Activated B cell treated with CpG ODN at 0.5 μM for 24 hours (primary cell): ENCODE measurements around the gene NOP9. TPM values are rescaled to one million over a fixed set of nuclear protein-coding genes. Genes with fewer than 3 reads are reported as not detected.

Source experiments
- ATAC-seq: fragments of 200-7000 bp; cut with Tn5 transposase; one replicate; pipeline ENCODE4 v1.10.0; 2021; ENCODE audit warnings: low read depth, mild to moderate bottlenecking, moderate library complexity
- CTCF ChIA-PET: fragments of 350-600 bp; sonication (Branson Sonifier 250); formaldehyde crosslinking; loops from one replicate; lab custom pipeline; 2021; ENCODE audit warnings: antibody characterized with exemption; lab: Charles Lee
- POLR2A ChIA-PET: fragments of 350-600 bp; sonication (Branson Sonifier 250); formaldehyde crosslinking; loops from one replicate; lab custom pipeline; 2021; ENCODE audit warnings: antibody characterized with exemption; lab: Charles Lee
- DNase-seq: peaks from one replicate; pipeline ENCODE4 v3.0.0; 2022
- H3K27ac Mint-ChIP-seq: one replicate; pipeline ENCODE4 v1.8.0; 2020; ENCODE audit warnings: mixed read lengths
- H3K27me3 Mint-ChIP-seq: one replicate; pipeline ENCODE4 v1.8.0; 2021; ENCODE audit warnings: mixed read lengths
- H3K36me3 Mint-ChIP-seq: one replicate; pipeline ENCODE4 v1.8.0; 2021; ENCODE audit warnings: low read depth, mixed read lengths
- H3K4me1 Mint-ChIP-seq: one replicate; pipeline ENCODE4 v1.8.0; 2021; ENCODE audit warnings: mixed read lengths
- H3K4me3 Mint-ChIP-seq: one replicate; pipeline ENCODE4 v1.8.0; 2020; ENCODE audit warnings: mild to moderate bottlenecking, mixed read lengths
- H3K9me3 Mint-ChIP-seq: one replicate; pipeline ENCODE4 v1.8.0; 2020; ENCODE audit warnings: mixed read lengths
- CTCF ChIP-seq: fragments of 200-600 bp; IDR thresholded peaks from one replicate; pipeline ENCODE4 v1.8.0; 2022; ENCODE audit warnings: antibody characterized with exemption, mild to moderate bottlenecking
- intact Hi-C: fragments of 100-400 bp; cut with micrococcal nuclease; formaldehyde crosslinking; loops from one replicate; pipeline ENCODE4 v1.15.1; 2024
- total RNA-seq: library from RNA; stranded (reverse); gene quantifications from 2 replicates; pipeline ENCODE4 v1.2.3, GENCODE V29; 2022

The NOP9 gene
- total RNA-seq, 1 donor from 2014 or later, result 36.4 TPM

GRCh38 chr14:24258119-24258518 lies 41.5 kb upstream of the NOP9 start:
- peaks cover 38% of the 10 kb centered on the region for H3K36me3 Mint-ChIP-seq
- H3K4me1 Mint-ChIP-seq, result no peaks in the 10 kb centered on the region
- H3K9me3 Mint-ChIP-seq, result no peaks in the 10 kb centered on the region
- no peaks in the 10 kb centered on the region for H3K27me3 Mint-ChIP-seq
- no peak overlapping the region for H3K27ac Mint-ChIP-seq
- ATAC-seq, result no peak
- ChIA-PET POLR2A (interaction anchor here (0.8 kb wide), 1 partner anchor 13 kb away, joined by 3 read pairs; no protein-coding TSS in a partner anchor), CTCF (interaction anchor here (1.5 kb wide), 1 partner anchor 15 kb away, joined by 5 read pairs; the partner anchor contains the start of gene TINF2)
- intact Hi-C loops, result no loop called here
- TF ChIP-seq CTCF, result no peak
- no peak for DNase-seq
- no peak overlapping the region for H3K4me3 Mint-ChIP-seq

GRCh38 chr14:24258548-24259265 lies 40.9 kb upstream of the NOP9 start:
- no peak for ATAC-seq
- H3K27me3 Mint-ChIP-seq, result no peaks in the 10 kb centered on the region
- no peak overlapping the region for H3K4me3 Mint-ChIP-seq
- CTCF ChIA-PET, result interaction anchor here (1.5 kb wide), 1 partner anchor 16 kb away, joined by 5 read pairs; the partner anchor contains the start of gene TINF2
- no peak for DNase-seq
- H3K9me3 Mint-ChIP-seq, result no peaks in the 10 kb centered on the region
- POLR2A ChIA-PET, result no interaction called here
- H3K4me1 Mint-ChIP-seq, result no peaks in the 10 kb centered on the region
- intact Hi-C loops, result no loop called here
- peaks cover 37% of the 10 kb centered on the region for H3K36me3 Mint-ChIP-seq
- TF ChIP-seq CTCF, result no peak
- no peak overlapping the region for H3K27ac Mint-ChIP-seq

GRCh38 chr14:24259282-24260025 lies 40.2 kb upstream of the NOP9 start:
- POLR2A ChIA-PET, result no interaction called here
- H3K4me1 Mint-ChIP-seq, result no peaks in the 10 kb centered on the region
- H3K4me3 Mint-ChIP-seq, result no peak overlapping the region

GRCh38 chr14:24260026-24260779 lies 39.4 kb upstream of the NOP9 start:
- H3K36me3 Mint-ChIP-seq, result peaks cover 37% of the 10 kb centered on the region
- H3K27ac Mint-ChIP-seq, result no peak overlapping the region
- TF ChIP-seq CTCF, result no peak
- no peaks in the 10 kb centered on the region for H3K27me3 Mint-ChIP-seq
- H3K4me3 Mint-ChIP-seq, result no peak overlapping the region
- ChIA-PET POLR2A (no interaction called here), CTCF (no interaction called here)
- intact Hi-C loops, result no loop called here
- H3K4me1 Mint-ChIP-seq, result no peaks in the 10 kb centered on the region
- no peaks in the 10 kb centered on the region for H3K9me3 Mint-ChIP-seq
- ATAC-seq (no peak), DNase-seq (no peak)

More at GRCh38 chr14:24259282-24260025, 40.2 kb upstream of the NOP9 start:
- H3K9me3 Mint-ChIP-seq, result no peaks in the 10 kb centered on the region
- no peaks in the 10 kb centered on the region for H3K27me3 Mint-ChIP-seq
- TF ChIP-seq CTCF, result no peak
- no peak for ATAC-seq
- H3K36me3 Mint-ChIP-seq, result peaks cover 34% of the 10 kb centered on the region
- no peak overlapping the region for H3K27ac Mint-ChIP-seq
- no peak for DNase-seq
- intact Hi-C loops, result no loop called here
- CTCF ChIA-PET, result interaction anchor here (1.5 kb wide), 1 partner anchor 17 kb away, joined by 5 read pairs; the partner anchor contains the start of gene TINF2
